Sigmoid colon (tissue), 4 donors: ENCODE measurements around the gene SOCS1.

Experiments
- CTCF ChIP-seq, 4 experiments: fragments of 450-650 bp in 3 of 4; fragments of 200-600 bp in 1 of 4; IDR thresholded peaks; one replicate each; pipeline ENCODE4 v1.5.1; 2016 to 2019; ENCODE audit warnings: antibody characterized with exemption in 4 of 4, mild to moderate bottlenecking in 3 of 4, moderate library complexity in 2 of 4
- EP300 ChIP-seq, 4 donors: sonication (generic); formaldehyde crosslinking; IDR thresholded peaks; one replicate each; pipeline ENCODE4 v1.6.1; 2017; ENCODE audit warnings: antibody characterized with exemption in 4 of 4

GRCh38 chr16:11211061-11211976 is 44.7 kb downstream of the SOCS1 start:
- TF ChIP-seq CTCF (IDR thresholded peaks at IDR 0.05) (no peak), EP300 (IDR thresholded peaks at IDR 0.05) (no peak)
